NB4 (cell line): Measurements from ENCODE around the gene EDEM1.

Experiments
- DNase-seq: peaks from one replicate; pipeline ENCODE4 v3.0.0; 2010; ENCODE audit warnings: low read depth
- H3K4me3 ChIP-seq: one replicate; pipeline ENCODE4 v1.5.1; 2011; ENCODE audit warnings: mild to moderate bottlenecking, low read depth, low read length, moderate library complexity
- MYC ChIP-seq: IDR thresholded peaks from 2 replicates; pipeline ENCODE4 v1.6.1; 2011; ENCODE audit warnings: low read depth, low read length
- POLR2A ChIP-seq: IDR thresholded peaks from 2 replicates; pipeline ENCODE4 v1.6.1; 2011; ENCODE audit warnings: mild to moderate bottlenecking; ENCODE audit not compliant: insufficient read length; ENCODE audit errors: extremely low read depth
- TF ChIP-seq, protein P1 (sequence below): IDR thresholded peaks from 2 replicates; pipeline ENCODE4 v1.6.1; 2011; ENCODE audit warnings: low read depth, low read length
- TF ChIP-seq, protein P2 (sequence below): IDR thresholded peaks from one replicate; pipeline ENCODE4 v1.5.1; 2012; ENCODE audit warnings: low read depth, low read length

The EDEM1 gene

DNA sequence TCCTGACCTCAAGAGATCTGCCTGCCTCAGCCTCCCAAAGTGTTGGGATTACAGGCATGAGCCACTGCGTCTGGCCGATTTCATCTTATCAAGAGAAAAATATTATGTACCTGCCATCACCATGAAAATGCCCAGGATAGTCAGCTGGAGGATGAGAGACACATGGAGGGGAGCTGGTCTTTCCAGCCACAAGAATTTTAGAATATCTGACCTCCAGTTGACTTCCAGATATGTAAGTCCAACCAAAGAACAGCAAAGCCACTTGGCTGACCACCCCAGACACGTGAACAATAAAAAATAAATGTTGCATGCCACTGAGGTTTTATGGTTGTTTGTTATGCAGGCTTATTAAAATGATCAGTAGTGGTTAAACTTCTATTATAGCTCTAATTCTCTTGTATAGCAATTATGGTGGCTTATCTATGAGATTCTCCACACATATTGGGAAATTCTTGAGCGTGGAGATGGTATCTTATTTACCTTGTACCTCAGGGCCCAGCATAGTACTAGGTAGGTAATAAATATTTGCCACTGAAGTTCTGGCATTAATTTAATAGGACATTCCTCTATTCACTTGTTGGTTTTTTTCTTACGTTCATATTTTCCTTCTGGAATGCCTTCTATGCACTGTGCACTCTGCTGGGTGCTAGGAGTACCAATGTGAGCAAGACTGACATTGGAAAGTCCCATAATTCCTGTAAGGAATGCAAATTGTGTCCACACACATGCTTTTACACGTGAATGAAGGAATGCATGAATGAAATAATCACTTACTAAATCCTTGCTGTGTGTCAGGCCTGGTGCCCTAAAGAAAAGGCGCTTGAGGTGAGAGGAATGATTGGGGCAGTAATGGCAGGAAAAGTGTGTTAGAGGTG, 77.6 kb downstream of the EDEM1 start:
- TF ChIP-seq, protein P1, sequence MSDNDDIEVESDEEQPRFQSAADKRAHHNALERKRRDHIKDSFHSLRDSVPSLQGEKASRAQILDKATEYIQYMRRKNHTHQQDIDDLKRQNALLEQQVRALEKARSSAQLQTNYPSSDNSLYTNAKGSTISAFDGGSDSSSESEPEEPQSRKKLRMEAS = no peak
- TF ChIP-seq MYC (no peak), POLR2A (no peak)
- H3K4me3 ChIP-seq = no peak overlapping the region
- no peak for DNase-seq

DNA sequence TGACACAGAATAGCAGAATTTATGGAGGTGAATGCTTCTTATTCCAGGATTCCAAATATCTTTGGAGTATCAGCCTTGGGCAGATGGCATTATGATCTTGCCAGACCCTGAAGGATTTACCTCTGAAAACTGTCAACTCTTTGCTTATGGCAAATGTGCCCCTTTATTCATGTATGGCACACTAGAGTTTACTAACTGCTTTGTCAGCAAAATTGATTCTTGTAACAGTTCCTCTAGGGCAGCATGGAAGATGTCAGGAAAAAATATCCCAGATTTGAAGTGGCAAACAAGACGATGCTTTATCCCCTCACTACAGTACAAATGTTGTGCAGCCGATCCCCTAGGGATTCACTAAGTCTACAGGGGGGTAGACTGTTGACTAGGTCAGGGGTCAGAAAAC, 79.7 kb downstream of the EDEM1 start:
- TF ChIP-seq POLR2A (no peak), MYC (no peak)
- TF ChIP-seq, protein P2, sequence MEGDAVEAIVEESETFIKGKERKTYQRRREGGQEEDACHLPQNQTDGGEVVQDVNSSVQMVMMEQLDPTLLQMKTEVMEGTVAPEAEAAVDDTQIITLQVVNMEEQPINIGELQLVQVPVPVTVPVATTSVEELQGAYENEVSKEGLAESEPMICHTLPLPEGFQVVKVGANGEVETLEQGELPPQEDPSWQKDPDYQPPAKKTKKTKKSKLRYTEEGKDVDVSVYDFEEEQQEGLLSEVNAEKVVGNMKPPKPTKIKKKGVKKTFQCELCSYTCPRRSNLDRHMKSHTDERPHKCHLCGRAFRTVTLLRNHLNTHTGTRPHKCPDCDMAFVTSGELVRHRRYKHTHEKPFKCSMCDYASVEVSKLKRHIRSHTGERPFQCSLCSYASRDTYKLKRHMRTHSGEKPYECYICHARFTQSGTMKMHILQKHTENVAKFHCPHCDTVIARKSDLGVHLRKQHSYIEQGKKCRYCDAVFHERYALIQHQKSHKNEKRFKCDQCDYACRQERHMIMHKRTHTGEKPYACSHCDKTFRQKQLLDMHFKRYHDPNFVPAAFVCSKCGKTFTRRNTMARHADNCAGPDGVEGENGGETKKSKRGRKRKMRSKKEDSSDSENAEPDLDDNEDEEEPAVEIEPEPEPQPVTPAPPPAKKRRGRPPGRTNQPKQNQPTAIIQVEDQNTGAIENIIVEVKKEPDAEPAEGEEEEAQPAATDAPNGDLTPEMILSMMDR = no peak
- TF ChIP-seq, protein P1 = no peak
- no peak overlapping the region for H3K4me3 ChIP-seq
- no peak for DNase-seq

DNA sequence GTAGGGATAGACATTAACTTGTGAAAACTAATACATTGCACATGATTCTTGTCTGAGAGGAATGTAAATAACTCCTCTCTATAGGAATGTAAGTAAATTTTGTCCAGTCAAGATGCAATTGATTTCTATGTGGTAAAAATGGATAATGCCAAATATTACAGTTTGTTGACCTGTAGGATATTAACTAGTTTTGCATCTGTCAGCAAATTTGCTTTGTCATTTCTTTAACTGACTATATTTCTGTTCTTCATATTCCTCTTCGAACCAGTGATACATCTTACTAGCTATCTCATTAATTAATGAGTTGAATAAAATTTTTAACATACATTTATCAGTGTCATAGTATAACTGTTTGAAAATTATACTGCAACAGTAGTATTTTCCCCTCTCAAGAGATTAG, 80.4 kb downstream of the EDEM1 start:
- no peak for DNase-seq
- TF ChIP-seq MYC (no peak), POLR2A (no peak)
- TF ChIP-seq, protein P2 = no peak
- TF ChIP-seq, protein P1 = no peak
- H3K4me3 ChIP-seq = no peak overlapping the region
